HG03565 (cell line): ENCODE data around the gene BANK1.
"Not testable (repeated sequence)": the region's sequence is repeated elsewhere in the genome, so short reads cannot be mapped to it uniquely, and the experiment has no call there.

Experiments used
- ATAC-seq: cut with Tn5 transposase; IDR thresholded peaks from one replicate; pipeline ENCODE4 v1.9.1; 2021; ENCODE audit warnings: mild to moderate bottlenecking, moderate library complexity; ENCODE audit not compliant: unreplicated experiment

BANK1 gene

DNA sequence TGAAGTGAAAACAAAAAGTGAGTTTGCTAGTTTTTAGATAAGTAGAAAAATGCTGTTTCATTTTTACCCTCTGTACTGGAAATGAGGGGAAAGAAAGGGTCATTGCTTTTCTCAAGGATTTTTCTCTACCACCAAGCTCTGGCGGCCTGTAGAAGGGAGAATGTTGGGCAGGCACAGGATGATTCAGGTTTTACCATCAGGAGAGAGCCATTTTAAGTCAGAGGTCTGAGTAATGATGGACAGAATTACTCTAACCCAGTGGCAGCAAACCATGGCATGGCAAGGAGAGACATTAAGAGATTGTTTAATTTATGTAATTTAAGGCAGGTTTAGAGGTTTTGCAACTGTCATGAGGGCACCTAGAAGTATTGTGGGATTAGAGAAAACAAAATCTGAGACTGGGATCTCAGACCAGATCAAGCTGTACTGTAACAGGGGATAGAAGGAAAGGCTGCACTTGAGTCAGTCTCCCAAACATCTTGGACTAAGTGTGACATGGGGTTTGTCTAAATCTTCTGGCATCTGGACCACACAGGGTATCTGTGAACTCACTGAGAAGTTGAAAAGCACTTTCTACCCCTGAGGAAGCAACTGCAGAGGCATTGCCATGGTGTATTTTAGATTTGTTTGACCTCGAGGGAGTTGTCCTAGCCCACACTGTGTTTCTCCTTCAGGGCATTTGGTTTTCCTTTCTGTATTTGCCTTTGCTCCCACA lies 81.6 kb downstream of the BANK1 start:
- no peak for ATAC-seq

DNA sequence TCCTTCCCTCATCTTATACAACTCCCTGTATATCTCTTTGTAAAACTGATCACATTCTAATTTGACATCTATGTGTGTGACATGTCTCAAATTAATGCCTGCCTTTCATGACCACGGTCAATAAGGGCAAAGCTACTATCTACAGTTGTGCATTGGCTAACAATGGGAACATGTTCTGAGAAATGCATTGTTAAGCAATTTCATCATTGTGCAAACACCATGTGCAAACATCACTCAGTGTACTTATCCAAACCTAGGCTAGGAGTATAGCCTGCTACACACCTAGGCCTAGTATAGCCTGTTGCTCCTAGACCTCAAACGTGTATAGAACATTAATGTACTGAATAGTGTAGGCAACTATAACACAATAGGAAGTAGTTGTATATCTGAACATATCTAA lies 95.0 kb downstream of the BANK1 start:
- no peak for ATAC-seq

DNA sequence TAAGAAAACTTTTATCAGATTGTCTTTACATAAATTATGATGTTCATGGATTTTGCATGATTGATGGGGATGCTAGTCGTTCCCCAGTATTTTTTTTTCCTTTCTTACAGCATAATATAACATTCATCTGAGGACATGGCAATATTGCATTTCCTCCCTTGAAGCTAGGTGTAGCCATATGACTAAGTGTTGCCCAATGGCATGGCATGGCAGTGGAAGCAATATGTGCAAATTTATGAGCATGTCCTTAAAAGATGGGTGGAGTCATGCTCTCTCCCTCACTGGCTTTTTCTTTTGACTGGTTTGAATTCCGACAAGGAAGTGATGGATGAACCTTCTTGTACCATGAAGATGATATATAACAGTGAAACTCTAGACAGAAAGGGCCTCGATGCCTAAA lies 96.3 kb downstream of the BANK1 start:
- ATAC-seq = no peak

DNA sequence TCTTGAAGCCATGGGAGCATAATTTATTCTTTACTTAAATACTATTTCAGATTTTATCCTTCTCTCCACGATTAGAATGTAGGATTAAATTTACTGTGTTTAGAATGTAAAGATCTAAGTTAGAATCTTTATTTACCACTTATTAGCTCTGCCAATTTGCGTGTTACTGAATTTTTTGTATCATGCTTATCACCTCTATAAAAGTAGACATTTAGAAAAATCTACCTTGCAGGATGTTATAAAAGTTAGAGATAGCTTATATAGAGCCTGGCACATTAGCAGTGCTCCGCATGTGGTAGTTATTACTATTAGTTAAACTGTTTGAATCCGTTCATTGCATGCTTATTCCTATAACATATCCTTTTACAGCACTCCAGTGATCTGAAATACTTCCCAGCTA lies 97.9 kb downstream of the BANK1 start:
- no peak for ATAC-seq

DNA sequence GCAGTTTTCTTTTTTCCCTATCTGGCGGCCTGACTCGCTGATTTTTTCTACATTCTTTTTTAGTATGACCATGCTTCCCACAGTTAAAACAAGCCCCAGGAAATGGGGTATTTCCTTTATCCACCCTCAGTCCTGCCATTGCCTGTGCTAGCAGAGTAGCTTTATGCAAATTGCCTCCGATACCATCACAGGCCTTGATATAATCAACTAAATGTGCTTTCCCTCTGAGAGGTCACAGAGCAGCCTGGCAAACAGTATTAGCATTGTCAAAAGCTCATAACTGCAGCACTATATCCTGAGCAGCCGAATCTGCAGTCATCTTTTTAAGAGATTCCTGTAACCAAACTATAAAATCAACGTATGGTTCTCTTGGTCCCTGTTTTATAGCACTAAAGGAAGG lies 115.0 kb downstream of the BANK1 start:
- not testable (repeated sequence) for ATAC-seq

DNA sequence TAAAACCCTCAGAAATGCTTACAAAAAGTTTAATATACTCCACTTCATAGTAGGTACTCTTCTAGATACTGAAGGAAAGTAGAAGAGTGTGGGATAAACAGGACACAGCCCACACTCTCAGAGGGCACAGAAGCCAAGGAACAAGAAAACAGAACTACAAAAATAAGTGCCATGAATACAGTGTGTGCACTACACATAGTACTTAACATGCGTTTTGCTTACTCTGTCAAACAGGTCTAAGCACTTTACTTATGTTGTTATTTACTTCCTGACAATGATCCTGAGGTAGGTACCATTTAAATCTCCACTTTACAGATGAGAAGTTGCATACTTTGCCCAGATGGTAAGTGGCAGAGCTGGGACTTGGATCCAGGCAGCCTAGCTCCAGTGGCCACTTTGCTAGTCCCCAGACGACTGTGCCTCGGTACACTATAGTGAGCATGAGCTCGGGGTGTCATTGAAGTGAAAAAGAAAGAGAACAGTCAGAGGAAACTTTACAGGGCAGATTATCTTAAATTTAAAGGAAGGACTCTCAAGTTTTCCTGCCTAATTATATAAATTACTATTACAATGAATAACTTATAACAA lies 120.3 kb downstream of the BANK1 start:
- no peak for ATAC-seq

DNA sequence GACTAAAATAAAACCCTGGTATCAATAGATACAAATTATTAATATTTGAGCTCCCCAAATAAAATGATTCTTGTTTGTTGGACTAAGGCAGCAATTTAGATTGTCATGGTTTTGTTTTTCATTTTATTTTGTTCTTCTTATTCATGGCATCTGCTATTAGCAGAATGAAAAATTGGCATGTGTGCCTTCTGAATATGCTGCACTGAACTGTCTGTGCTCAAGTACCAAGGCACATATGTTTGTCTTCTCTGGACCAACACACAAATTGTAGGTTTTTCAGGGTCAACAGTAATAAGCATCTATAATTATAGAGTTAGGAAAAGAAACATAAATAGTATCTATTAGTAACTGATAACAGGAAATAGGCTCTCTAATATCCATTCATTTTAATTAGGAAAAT lies 121.1 kb downstream of the BANK1 start:
- ATAC-seq = no peak

DNA sequence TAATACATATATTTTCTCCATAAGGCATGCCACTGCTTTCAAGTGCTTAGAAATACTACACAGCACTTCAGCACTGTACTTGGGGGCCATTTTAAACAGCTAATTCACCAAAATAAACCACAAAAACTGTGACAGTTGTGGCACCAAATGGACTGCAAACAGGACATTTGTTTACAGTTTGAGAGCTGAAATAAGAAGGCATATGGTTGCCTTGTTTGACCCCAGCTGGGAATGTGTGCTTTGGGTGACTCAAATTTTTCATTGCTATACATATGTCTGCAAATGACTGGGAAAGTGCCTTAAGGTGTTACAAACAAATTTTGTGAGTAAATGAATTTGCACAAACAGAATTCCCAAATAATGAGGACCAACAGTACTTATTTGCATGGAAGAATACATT lies 124.2 kb downstream of the BANK1 start:
- ATAC-seq = no peak

DNA sequence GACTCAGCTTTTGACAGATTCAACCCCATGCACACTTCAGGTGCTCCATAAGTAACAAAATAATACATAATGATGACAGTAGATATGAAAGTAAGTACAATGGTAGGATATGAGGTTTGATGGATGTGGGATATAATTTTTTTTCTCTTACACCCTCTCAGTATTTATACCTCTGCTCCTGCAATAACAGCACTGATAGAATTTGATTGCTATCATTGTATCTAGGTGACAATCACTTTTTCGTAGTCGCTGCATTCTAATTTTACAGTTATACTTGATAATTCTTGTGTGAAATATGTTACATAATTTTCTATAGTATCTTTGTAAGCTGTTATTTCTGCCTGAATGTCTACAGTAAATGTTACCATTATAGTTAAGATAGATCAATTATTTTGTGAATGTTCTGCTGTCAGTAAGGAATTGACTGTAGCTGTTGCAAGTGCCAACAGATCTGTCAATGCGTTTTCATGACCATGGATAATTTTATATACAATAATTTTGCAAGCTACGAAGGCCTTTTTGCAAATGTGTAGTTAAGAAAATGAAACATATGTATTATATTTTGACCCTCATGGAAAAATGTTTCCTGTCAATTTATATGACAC lies 128.9 kb downstream of the BANK1 start:
- ATAC-seq = no peak

DNA sequence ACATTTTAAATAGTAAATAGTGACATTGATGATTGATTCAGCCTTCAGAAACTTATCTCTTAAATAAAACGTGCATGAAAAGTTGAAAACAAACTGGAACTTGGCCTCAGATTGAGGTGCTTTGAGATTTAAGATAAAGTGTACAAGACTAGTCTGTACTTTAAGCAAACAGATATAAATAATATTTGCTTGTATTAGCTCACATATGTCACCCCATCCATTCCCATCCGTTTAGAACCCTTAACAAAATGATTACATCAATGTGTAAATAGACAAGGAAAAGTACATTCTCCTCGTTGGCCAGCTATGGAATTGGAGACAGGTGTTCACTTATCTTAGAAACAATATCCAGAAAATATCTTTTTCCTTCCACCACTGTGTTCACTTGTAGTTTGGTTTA lies 130.8 kb downstream of the BANK1 start:
- no peak for ATAC-seq

DNA sequence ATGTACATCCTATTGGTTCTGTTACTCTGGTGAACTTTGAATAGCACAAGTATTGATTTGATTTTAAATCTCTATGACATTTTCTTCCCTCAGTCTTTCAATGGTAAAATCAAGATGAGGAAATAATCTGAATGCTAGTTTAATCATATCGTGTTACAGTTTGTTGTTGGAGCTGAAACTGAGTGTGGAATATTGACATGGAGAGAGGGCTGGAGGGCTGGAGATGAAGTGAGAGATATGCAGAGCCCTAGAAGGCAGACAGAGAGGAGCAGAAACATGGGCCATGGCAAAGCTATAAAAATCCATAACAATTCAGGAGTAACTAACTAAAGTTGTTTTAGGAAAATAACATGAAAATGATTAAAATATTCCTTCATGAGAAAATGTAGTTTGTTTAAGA lies 141.1 kb downstream of the BANK1 start:
- ATAC-seq = no peak

DNA sequence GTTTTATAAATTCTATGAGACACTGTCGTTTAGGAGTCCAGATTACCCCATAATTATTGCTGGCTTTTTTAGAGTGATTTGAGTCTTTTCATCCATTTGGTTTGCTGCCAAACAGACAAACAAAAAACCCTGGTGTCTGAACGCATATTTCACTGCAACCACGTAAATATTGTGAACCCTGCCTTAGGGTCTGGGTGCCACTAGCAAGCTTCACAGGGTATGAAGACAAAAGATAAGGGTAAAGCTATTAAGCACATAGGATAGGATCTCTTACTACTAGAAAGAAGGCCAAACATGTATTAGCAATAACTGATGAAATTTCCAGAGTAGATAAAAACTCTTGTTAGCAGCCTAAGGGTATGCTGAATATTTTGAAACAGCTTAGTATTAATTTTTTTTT lies 143.3 kb downstream of the BANK1 start:
- no peak for ATAC-seq

DNA sequence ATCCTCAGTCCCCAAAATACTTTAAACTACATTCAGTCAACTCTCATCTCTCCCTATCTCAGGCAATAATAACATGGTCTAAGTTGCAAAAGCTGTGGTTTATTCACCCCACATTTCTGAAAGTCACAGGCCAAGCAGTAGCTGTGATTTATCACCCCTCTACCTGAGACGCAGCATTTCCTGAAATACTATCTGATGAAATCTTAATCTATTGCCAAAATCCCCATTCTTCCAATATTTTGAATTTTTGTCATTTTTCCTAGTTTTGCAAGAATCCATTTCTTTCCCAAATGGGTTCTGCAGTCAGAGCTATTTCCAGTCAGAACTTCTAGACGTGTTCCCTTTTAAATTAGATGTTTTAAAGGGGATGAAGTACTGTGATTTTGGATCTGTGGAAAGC lies 148.3 kb downstream of the BANK1 start:
- no peak for ATAC-seq

DNA sequence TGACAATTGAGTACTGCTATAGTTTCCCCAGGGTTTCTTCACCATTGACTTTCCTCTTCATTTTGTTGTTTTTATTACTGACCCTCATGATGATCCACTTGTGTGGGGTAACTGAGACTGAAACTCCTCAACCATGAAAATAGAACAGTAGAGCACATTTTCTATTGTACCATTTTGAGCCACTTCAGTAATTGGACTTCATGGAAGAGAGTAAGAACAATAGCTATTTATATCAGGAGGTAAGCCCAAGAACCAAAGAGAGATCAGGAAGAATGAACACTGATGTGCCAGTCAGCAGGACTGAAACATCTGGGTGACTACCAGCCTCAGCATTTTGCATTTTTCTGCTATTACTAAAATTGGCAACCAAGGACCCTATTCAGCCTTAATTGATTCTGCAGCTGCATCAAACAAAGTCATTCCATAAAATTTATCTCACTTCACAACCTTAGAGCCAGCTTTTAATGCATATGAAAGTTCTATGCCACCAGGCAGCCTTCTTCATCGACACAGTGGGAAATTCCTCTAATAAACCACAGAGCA lies 151.4 kb downstream of the BANK1 start:
- ATAC-seq = no peak

DNA sequence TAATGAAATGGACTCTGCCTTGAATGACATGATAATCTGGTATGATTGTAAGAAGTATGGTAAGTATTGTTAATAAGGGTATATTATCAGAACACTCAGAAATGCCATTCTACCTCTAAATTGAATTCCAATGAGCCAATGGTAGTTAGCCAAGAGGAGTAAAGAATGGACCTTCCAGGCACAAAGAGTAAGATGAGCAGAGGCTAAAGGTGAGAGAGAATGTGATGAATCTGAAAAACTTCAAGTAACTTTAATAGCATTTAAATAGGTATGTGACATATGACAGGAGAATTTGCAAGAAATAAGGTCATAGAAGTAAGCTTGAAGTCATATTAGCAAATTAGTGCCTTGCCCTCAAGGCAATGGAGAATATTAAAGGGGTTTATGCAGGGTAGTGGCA lies 152.4 kb downstream of the BANK1 start:
- no peak for ATAC-seq

DNA sequence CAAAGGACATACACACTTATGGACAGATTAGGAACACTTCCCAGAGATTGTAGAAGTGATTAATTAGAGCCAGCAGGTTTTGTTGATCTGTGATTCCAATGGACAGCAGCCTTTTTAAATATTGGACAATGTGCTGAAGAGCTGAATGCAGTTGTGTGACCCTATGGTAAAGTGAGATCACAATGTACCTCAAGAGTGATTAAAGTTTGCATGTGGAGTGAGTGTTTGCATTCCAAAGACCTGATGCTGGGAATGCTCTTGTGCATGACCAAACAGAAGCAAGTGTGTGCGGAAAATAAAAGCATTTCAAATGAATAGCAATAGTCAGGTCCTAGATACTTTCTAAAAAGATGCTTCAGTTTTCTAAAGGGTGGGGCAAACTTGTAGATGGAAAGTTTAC lies 154.1 kb downstream of the BANK1 start:
- no peak for ATAC-seq

DNA sequence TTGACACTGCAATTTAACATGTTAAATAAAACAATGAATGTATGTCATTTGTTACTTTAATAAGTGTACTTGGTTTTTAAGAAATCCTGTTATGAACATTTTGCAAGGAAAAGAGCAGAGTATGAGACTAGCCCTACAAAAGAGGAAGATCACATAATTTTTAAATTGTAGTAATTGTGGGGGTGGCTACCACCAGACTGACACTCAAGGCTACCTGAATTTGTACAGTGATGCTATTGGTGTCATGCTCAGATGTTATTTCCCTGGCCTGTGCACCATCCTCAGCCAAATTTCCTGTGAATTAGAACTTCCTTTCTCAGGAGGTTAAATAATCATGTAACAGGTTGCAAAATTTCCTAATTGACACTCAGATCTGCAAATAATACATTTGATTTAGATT lies 157.5 kb downstream of the BANK1 start:
- no peak for ATAC-seq

DNA sequence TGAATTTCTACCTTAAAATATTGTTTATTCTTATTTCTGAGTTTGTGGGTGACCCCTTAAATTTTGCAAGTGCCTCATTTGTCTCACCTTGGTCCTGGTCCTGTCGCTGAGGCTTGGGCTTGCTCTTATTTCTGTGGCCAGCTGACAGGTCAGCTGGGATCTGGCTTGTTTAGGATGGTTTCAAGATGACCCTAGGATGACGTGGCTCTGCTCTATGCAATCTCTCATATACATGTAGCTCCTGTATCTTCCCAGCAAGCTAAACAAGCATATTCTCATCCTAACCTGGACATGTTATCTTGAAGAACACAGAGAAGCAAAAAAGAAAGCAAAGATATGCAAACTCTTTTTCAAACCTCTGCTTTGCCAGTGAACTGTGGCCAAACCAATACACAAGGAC lies 158.4 kb downstream of the BANK1 start:
- ATAC-seq = no peak

DNA sequence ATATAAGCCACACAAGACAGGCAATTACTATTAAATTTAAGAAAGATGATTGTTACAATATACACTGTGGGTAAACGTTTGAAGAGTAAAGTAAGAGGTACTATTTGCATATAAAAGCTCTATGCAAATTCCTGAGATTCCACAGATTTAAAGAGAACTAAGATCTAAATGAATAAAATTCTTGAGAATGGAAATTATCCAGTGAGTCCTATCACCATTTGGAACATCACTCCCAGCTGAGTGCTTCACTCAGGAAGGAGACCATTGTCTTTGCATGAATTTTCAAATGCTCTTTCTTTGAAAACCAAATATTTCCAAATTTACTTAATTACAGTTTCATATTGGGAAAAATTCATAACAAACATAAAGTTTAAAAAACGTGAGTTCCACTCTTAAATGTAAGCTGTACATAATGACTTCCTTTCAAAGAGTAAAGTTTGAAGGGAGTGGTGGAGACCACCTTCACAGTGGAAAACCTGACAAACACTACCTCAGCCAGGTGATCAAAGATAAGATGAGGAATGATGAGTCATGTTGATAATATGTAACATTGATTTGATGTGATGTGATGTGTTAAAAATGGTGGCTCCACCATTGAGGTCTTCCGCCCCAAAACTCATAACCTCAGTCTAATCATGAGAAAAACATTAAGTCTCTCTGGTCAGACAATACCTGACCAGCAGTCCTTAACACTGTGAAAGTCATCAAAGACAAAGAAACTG lies 159.9 kb downstream of the BANK1 start:
- no peak for ATAC-seq

DNA sequence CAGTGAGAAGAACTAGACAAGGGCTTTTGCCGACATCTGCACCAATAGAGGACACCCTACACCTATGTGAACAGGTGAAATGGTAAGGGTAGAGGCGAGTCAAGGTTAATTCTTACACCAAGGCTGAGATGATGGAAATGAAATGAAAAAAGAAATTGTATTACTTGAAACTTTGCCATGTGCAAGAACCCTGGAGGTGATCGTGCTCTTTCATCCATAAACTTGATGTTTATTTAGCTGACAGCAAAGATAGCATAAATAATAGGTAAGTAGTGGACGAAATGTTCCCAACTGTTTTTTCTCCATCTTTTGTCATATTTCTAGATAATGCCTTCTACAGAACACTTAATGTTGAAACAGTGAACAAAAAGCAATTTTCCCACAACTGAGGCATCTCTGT lies 162.5 kb downstream of the BANK1 start:
- ATAC-seq = no peak

DNA sequence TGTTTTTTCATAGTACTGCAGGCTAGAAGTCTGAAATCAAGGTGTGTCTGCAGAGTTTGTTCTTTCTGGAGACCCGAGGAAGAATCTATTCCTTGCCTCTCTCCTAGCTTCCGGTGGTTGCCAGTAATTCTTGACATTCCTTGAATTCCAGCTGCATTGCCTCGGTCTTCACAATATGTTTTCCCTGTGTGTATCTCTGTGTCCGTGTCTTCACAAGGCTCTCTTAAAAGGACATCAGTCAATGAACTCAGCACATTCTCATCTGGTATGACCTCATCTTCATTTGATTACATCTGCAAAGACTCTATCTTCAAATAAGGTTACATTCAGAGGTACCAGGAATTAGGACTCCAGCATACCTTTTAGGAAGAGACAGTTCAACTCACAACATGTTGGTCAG lies 163.4 kb downstream of the BANK1 start:
- no peak for ATAC-seq

DNA sequence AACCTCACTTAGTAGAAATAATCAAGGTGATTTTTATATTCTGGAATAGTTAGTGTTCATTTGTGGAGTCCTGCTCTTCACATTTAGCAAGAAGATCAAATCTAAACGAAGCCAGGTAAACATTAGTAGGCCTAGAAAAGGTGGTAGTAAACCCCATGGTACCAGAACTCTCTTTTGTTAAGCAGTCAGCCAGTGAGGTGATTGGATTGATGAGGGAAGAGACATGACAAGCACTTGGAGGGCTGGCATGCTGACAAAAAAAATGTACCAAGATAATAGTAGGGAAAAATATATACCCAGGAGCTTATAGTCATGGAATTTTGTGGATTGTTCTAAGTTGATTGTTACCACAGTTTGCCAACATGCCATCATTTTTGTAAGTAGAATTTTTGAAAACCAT lies 163.8 kb downstream of the BANK1 start:
- ATAC-seq = no peak
